Liver (tissue), 9 donors: ENCODE measurements around the gene TNS4. TPM values are rescaled to one million over a fixed set of nuclear protein-coding genes. Genes with fewer than 3 reads are reported as not detected.
A peak's percentile ranks its signal among the peaks of the same experiment; 100 is the strongest.

Experiments
- DNase-seq: peaks from one replicate; pipeline ENCODE4 v3.0.0-alpha.2; 2017; ENCODE audit warnings: low spot score
- H3K27ac ChIP-seq, 2 donors: one replicate each; pipeline ENCODE4 v1.7.0; 2013; ENCODE audit warnings: inconsistent platforms in 2 of 2, low read length in 2 of 2, control low read depth in 1 of 2, low read depth in 1 of 2, mild to moderate bottlenecking in 1 of 2
- H3K27me3 ChIP-seq, 4 donors: one replicate each; pipeline versions ENCODE4 v1.6.1 to v1.7.0; 2013; ENCODE audit warnings: low read length in 3 of 4, inconsistent platforms in 1 of 4, mild to moderate bottlenecking in 1 of 4, moderate library complexity in 1 of 4; ENCODE audit not compliant: control insufficient read depth in 4 of 4, insufficient read depth in 4 of 4
- H3K36me3 ChIP-seq, 4 donors: one replicate each; pipeline versions ENCODE4 v1.6.1 to v1.7.0; 2013; ENCODE audit warnings: low read length in 3 of 4, mild to moderate bottlenecking in 3 of 4, low read depth in 1 of 4, moderate library complexity in 1 of 4; ENCODE audit not compliant: control insufficient read depth in 4 of 4, insufficient read depth in 3 of 4
- H3K4me1 ChIP-seq, 4 donors: one replicate each; pipeline versions ENCODE4 v1.6.1 to v1.7.0; 2013; ENCODE audit warnings: low read length in 3 of 4, mild to moderate bottlenecking in 3 of 4, moderate library complexity in 1 of 4; ENCODE audit not compliant: control insufficient read depth in 4 of 4, insufficient read depth in 4 of 4
- H3K4me3 ChIP-seq, 3 donors: one replicate each; pipeline versions ENCODE4 v1.6.1 to v1.7.0; 2013; ENCODE audit warnings: low read length in 3 of 3, control low read depth in 1 of 3, low read depth in 1 of 3, mild to moderate bottlenecking in 1 of 3
- H3K9ac ChIP-seq, 2 donors: one replicate each; pipeline ENCODE4 v1.7.0; 2013; ENCODE audit warnings: low read length in 2 of 2, mild to moderate bottlenecking in 2 of 2, moderate library complexity in 2 of 2, control low read depth in 1 of 2, low read depth in 1 of 2
- H3K9me3 ChIP-seq, 4 donors: one replicate each; pipeline versions ENCODE4 v1.6.1 to v1.7.0; 2013; ENCODE audit warnings: low read length in 3 of 4; ENCODE audit not compliant: control insufficient read depth in 4 of 4
- CTCF ChIP-seq: fragments of 150-350 bp; IDR thresholded peaks from 2 replicates; pipeline ENCODE4 v1.5.1; 2017; ENCODE audit warnings: improper control_type of control experiment, low read depth, low read length; ENCODE audit not compliant: missing input control
- FOXA1 ChIP-seq: IDR thresholded peaks from 2 replicates; pipeline ENCODE4 v1.6.1; 2016; ENCODE audit warnings: antibody characterized with exemption
- FOXA2 ChIP-seq: IDR thresholded peaks from 2 replicates; pipeline ENCODE4 v1.6.1; 2016; ENCODE audit warnings: antibody characterized with exemption
- GABPA ChIP-seq, 2 donors: IDR thresholded peaks in 1 of 2; conservative IDR thresholded peaks in 1 of 2; 2 replicates each; pipeline ENCODE4 v1.6.1; 2016; ENCODE audit warnings: antibody characterized with exemption in 2 of 2, mild to moderate bottlenecking in 1 of 2, moderate library complexity in 1 of 2
- RAD21 ChIP-seq, 2 donors: IDR thresholded peaks; 2 replicates each; pipeline ENCODE4 v1.6.1; 2016; ENCODE audit warnings: antibody characterized with exemption in 2 of 2, mild to moderate bottlenecking in 2 of 2
- REST ChIP-seq: IDR thresholded peaks from 2 replicates; pipeline ENCODE4 v1.6.1; 2016; ENCODE audit warnings: antibody characterized with exemption, mild to moderate bottlenecking
- SP1 ChIP-seq: IDR thresholded peaks from 2 replicates; pipeline ENCODE4 v1.6.1; 2018; ENCODE audit warnings: antibody characterized with exemption, mild to moderate bottlenecking
- YY1 ChIP-seq: IDR thresholded peaks from 2 replicates; pipeline ENCODE4 v1.6.1; 2016; ENCODE audit warnings: antibody characterized with exemption, mild to moderate bottlenecking
- WGBS: extraction: QIAGEN DNeasy Blood & Tissue Kit; methylation state at CpG from one replicate; pipeline ENCODE4 v1.1.7; 2013; 5-methylcytosine and 5-hydroxymethylcytosine counted together
- polyA plus RNA-seq, 2 donors: library from polyadenylated mRNA; stranded (reverse) in 1 of 2; unstranded in 1 of 2; fragments of 200-250 nt in 1 of 2; fragments of >200 nt in 1 of 2; fragmentation: Nextera tagmentation in 1 of 2; extraction: Ambion mirVana in 1 of 2; gene quantifications; one replicate each; pipeline versions ENCODE4 v1.2.1 to v1.2.3, GENCODE V29; 2013 to 2015
- total RNA-seq, 2 donors: library from RNA; depleted of rRNA; stranded (reverse); fragments of >200 nt; gene quantifications; one replicate each; pipeline ENCODE4 v1.2.3, GENCODE V29; 2014
- donor health status: healthy.
- donor health status: healthy.
- donor health status: healthy.
- donor health status: healthy.
- donor health status: healthy.

The TNS4 gene
- total and polyA plus RNA-seq, 4 donors = 0.08 TPM; not detected in 3

- no peaks in the 10 kb centered on the region for H3K27me3 ChIP-seq
- peaks cover 2 to 24% (median 18%) of the 10 kb centered on the region in 4 donors for H3K4me1 ChIP-seq
- no peaks in the 10 kb centered on the region for H3K9me3 ChIP-seq
- WGBS = 35% methylated on average over 29 of the region's 29 CpGs
- H3K4me3 ChIP-seq = peak overlapping the region; percentile 49 to 87 (median 58)
- DNase-seq = no peak
- TF ChIP-seq REST = no peak
- peak; percentile 6 for TF ChIP-seq CTCF
- peak; percentile 28 for TF ChIP-seq YY1
- peak overlapping the region; percentile 92 to 97 for H3K27ac ChIP-seq
- H3K9ac ChIP-seq = peak overlapping the region in 1 of 2 donors; percentile 46
- no peaks in the 10 kb centered on the region for H3K36me3 ChIP-seq
Observed at GRCh38 chr17:40442392-40443195, 58.8 kb downstream of the TNS4 start.

- H3K4me1 ChIP-seq = peaks cover 2 to 8% (median 7%) of the 10 kb centered on the region in 4 donors
- H3K9ac ChIP-seq = no peak overlapping the region
- TF ChIP-seq CTCF (no peak), REST (no peak), FOXA2 (no peak), SP1 (no peak), GABPA (IDR thresholded peaks at IDR 0.05 in 1 of 2, conservative IDR thresholded peaks at IDR 0.05 in 1 of 2) (no peak), FOXA1 (no peak), RAD21 (IDR thresholded peaks at IDR 0.05) (no peak)
- no peak for DNase-seq
- WGBS = 79% methylated on average over 4 of the region's 4 CpGs
- no peaks in the 10 kb centered on the region for H3K9me3 ChIP-seq
- H3K4me3 ChIP-seq = no peak overlapping the region
- no peak overlapping the region for H3K27ac ChIP-seq
- H3K36me3 ChIP-seq = no peaks in the 10 kb centered on the region
- no peaks in the 10 kb centered on the region for H3K27me3 ChIP-seq
Observed at GRCh38 chr17:40440166-40440565, 61.3 kb downstream of the TNS4 start.
